IMR-90 (cell line): ENCODE results near the gene ALOX12B. TPM values are rescaled to one million over a fixed set of nuclear protein-coding genes. Genes with fewer than 3 reads are reported as not detected.

Source experiments
- ATAC-seq: fragments of 200-7000 bp; cut with Tn5 transposase; 2 replicates; pipeline ENCODE4 v1.9.1; 2020; ENCODE audit warnings: low read depth, mild to moderate bottlenecking, moderate library complexity
- BruUV-seq: library from RNA; stranded (reverse); fragments of 400-500 nt; replicated peaks from 2 replicates; lab custom pipeline; 2021; lab: Mats Ljungman, UMichigan
- CTCF ChIA-PET: fragments of 300-600 bp; formaldehyde crosslinking; extraction: SDS; loops from one replicate; lab custom pipeline; 2021; ENCODE audit warnings: antibody characterized with exemption; lab: Yijun Ruan, JAX
- POLR2A ChIA-PET: fragments of 300-600 bp; sonication (Branson Sonifier 250); formaldehyde crosslinking; loops from one replicate; lab custom pipeline; 2022; ENCODE audit warnings: antibody characterized with exemption; ENCODE audit not compliant: unreplicated experiment; lab: Charles Lee
- DNase-seq: peaks from one replicate; pipeline ENCODE4 v3.0.0; 2013
- H2AFZ ChIP-seq: replicated peaks from 2 replicates; pipeline ENCODE3; 2013; ENCODE audit warnings: low read length, mild to moderate bottlenecking; ENCODE audit not compliant: poor library complexity
- H2AK5ac ChIP-seq: 2 replicates; pipeline ENCODE4 v1.6.1; 2013; ENCODE audit warnings: low read depth, low read length, inconsistent platforms
- H2AK9ac ChIP-seq: replicated peaks from 2 replicates; pipeline ENCODE3; 2013; ENCODE audit warnings: mild to moderate bottlenecking, low read depth, low read length, moderate library complexity; ENCODE audit not compliant: poor library complexity
- H2BK120ac ChIP-seq: 2 replicates; pipeline ENCODE4 v1.6.1; 2013; ENCODE audit warnings: low read depth, low read length, inconsistent platforms
- H2BK15ac ChIP-seq: 3 replicates; pipeline ENCODE4 v1.6.1; 2013; ENCODE audit warnings: low read depth, low read length, inconsistent platforms
- H2BK20ac ChIP-seq: 2 replicates; pipeline ENCODE4 v1.6.1; 2013; ENCODE audit warnings: low read depth, mild to moderate bottlenecking, inconsistent platforms, low read length, moderate library complexity
- H2BK5ac ChIP-seq: 2 replicates; pipeline ENCODE4 v1.6.1; 2013; ENCODE audit warnings: mild to moderate bottlenecking, low read depth, low read length, inconsistent platforms; ENCODE audit not compliant: poor library complexity, severe bottlenecking
- H3K14ac ChIP-seq: replicated peaks from 2 replicates; pipeline ENCODE4 v1.6.1; 2013; ENCODE audit warnings: low read depth, low read length, inconsistent platforms
- H3K18ac ChIP-seq: 2 replicates; pipeline ENCODE4 v1.6.1; 2013; ENCODE audit warnings: low read depth, low read length, control low read depth
- H3K23ac ChIP-seq: 2 replicates; pipeline ENCODE4 v1.6.1; 2013; ENCODE audit warnings: low read depth, low read length, inconsistent platforms
- H3K27ac ChIP-seq: 2 replicates; pipeline ENCODE4 v1.5.1; 2013; ENCODE audit warnings: mild to moderate bottlenecking, control low read depth, low read length; ENCODE audit not compliant: insufficient read depth
- H3K27me3 ChIP-seq: 2 replicates; pipeline ENCODE4 v1.6.1; 2013; ENCODE audit warnings: low read length; ENCODE audit not compliant: control insufficient read depth, insufficient read depth
- H3K36me3 ChIP-seq: 2 replicates; pipeline ENCODE4 v1.6.1; 2013; ENCODE audit warnings: low read length, mixed read lengths; ENCODE audit not compliant: control insufficient read depth, insufficient read depth
- H3K4ac ChIP-seq: 2 replicates; pipeline ENCODE4 v1.6.1; 2013; ENCODE audit warnings: low read depth, low read length, inconsistent platforms
- H3K4me1 ChIP-seq: 2 replicates; pipeline ENCODE4 v1.6.1; 2013; ENCODE audit warnings: low read length, mixed read lengths; ENCODE audit not compliant: control insufficient read depth, insufficient read depth
- H3K4me2 ChIP-seq: 2 replicates; pipeline ENCODE4 v1.6.1; 2013; ENCODE audit warnings: low read depth, mild to moderate bottlenecking, control low read depth, low read length, moderate library complexity
- H3K4me3 ChIP-seq: 2 replicates; pipeline ENCODE4 v1.5.1; 2013; ENCODE audit warnings: low read depth, mild to moderate bottlenecking, control low read depth, low read length, moderate library complexity; ENCODE audit not compliant: insufficient read depth
- H3K56ac ChIP-seq: 2 replicates; pipeline ENCODE4 v1.6.1; 2013; ENCODE audit warnings: low read length, inconsistent platforms; ENCODE audit not compliant: insufficient read depth; ENCODE audit errors: extremely low read depth
- H3K79me1 ChIP-seq, 2 experiments: 2 replicates each; pipeline ENCODE4 v1.6.1; 2013; ENCODE audit warnings: low read length in 2 of 2, inconsistent platforms in 1 of 2, low read depth in 1 of 2
- H3K9ac ChIP-seq: 2 replicates; pipeline ENCODE4 v1.6.1; 2013; ENCODE audit warnings: low read depth, low read length, control low read depth
- H3K9me1 ChIP-seq: 2 replicates; pipeline ENCODE4 v1.6.1; 2013; ENCODE audit warnings: low read length, inconsistent platforms; ENCODE audit not compliant: insufficient read depth
- H3K9me3 ChIP-seq: 2 replicates; pipeline ENCODE4 v1.6.1; 2013; ENCODE audit warnings: low read length; ENCODE audit not compliant: control insufficient read depth, insufficient read depth
- H4K20me1 ChIP-seq: 2 replicates; pipeline ENCODE4 v1.6.1; 2013; ENCODE audit warnings: low read length, inconsistent platforms; ENCODE audit not compliant: insufficient read depth
- H4K5ac ChIP-seq: 2 replicates; pipeline ENCODE4 v1.6.1; 2013; ENCODE audit warnings: mild to moderate bottlenecking, low read depth, low read length, control low read depth
- H4K8ac ChIP-seq, 2 experiments: 2 replicates each; pipeline ENCODE4 v1.6.1; 2013; ENCODE audit warnings: low read depth in 2 of 2, low read length in 2 of 2, control low read depth in 1 of 2, inconsistent platforms in 1 of 2
- H4K91ac ChIP-seq: 2 replicates; pipeline ENCODE4 v1.6.1; 2013; ENCODE audit warnings: low read depth, low read length, inconsistent platforms; ENCODE audit not compliant: insufficient read depth
- BHLHE40 ChIP-seq: fragments of 150-350 bp; IDR thresholded peaks from 2 replicates; pipeline ENCODE4 v1.6.1; 2016; ENCODE audit warnings: mild to moderate bottlenecking, low read depth, low read length
- FOS ChIP-seq: fragments of 150-350 bp; IDR thresholded peaks from 2 replicates; pipeline ENCODE4 v1.6.1; 2016; ENCODE audit warnings: low read depth, low read length
- WGBS, 2 experiments: methylation state at CpG; one replicate each; pipeline versions ENCODE4 v1.1.5 to v1.1.7; 2013; ENCODE audit warnings: missing lambda C conversion rate in 2 of 2; ENCODE audit not compliant: insufficient read length in 1 of 2; ENCODE audit errors: extremely low coverage in 2 of 2; 5-methylcytosine and 5-hydroxymethylcytosine counted together
- dilution Hi-C: fragments of 300-500 bp; cut with HindIII; formaldehyde crosslinking; loops from one replicate; pipeline ENCODE4 v1.14.3; 2018; ENCODE audit warnings: low sequenced_read_pairs; ENCODE audit not compliant: unreplicated experiment
- in situ Hi-C: fragments of 300-500 bp; cut with MboI; formaldehyde crosslinking; loops from 3 replicates; pipeline ENCODE4 v1.14.3; 2019; ENCODE audit warnings: low sequenced_read_pairs, inconsistent platforms, mixed read lengths
- intact Hi-C: fragments of 100-400 bp; cut with micrococcal nuclease; formaldehyde crosslinking; loops from 2 replicates; pipeline ENCODE4 v1.10.0; 2022
- polyA plus RNA-seq, 3 experiments: library from polyadenylated mRNA; depleted of rRNA; stranded (reverse); fragments of >200 nt; gene quantifications; 2 replicates each; pipeline ENCODE4 v1.2.3, GENCODE V29; 2012; ENCODE audit warnings: low replicate concordance in 1 of 3
- total RNA-seq: library from RNA; depleted of rRNA; stranded (reverse); fragments of >200 nt; gene quantifications from 2 replicates; pipeline ENCODE4 v1.2.3, GENCODE V29; 2012
- TF ChIP-seq, protein P1 (sequence below): fragments of 150-350 bp; IDR thresholded peaks from 2 replicates; pipeline ENCODE4 v1.6.1; 2016; ENCODE audit warnings: low read depth, mild to moderate bottlenecking, low read length, moderate library complexity, borderline replicate concordance
- TF ChIP-seq, protein P2 (sequence below): fragments of 150-350 bp; IDR thresholded peaks from 2 replicates; pipeline ENCODE4 v1.6.1; 2017; ENCODE audit warnings: mild to moderate bottlenecking, antibody characterized with exemption, low read length, low read depth

Gene ALOX12B
- total and polyA plus RNA-seq, 2 of the 4 experiments (the other 2 are of a cell fraction): not detected

- Histone ChIP-seq H3K56ac (no peak overlapping the region), H2AFZ (no peak overlapping the region), H4K20me1 (no peaks in the 10 kb centered on the region), H3K79me1 (no peaks in the 10 kb centered on the region), H3K36me3 (no peaks in the 10 kb centered on the region), H2AK5ac (no peak overlapping the region), H3K14ac (no peak overlapping the region), H3K4me1 (peaks cover 2% of the 10 kb centered on the region; the same call in 1 of the 2 replicates), H2AK9ac (no peak overlapping the region), H2BK5ac (no peak overlapping the region), H3K4ac (no peak overlapping the region), H3K9ac (no peak overlapping the region), H3K23ac (no peak overlapping the region), H3K4me2 (no peak overlapping the region), H4K8ac (no peak overlapping the region), H2BK120ac (no peak overlapping the region), H2BK20ac (no peak overlapping the region), H3K27ac (no peak overlapping the region), H3K9me3 (no peaks in the 10 kb centered on the region), H4K5ac (no peak overlapping the region), H3K4me3 (no peak overlapping the region), H3K9me1 (no peaks in the 10 kb centered on the region), H4K91ac (no peak overlapping the region), H3K18ac (no peak overlapping the region), H3K27me3 (peaks cover 45% of the 10 kb centered on the region), H2BK15ac (no peak overlapping the region)
- dilution Hi-C loops (loop anchor here (25.0 kb wide), 1 partner anchor 132 kb away; the partner anchor contains the start of genes CTC1 and PFAS), intact Hi-C loops (no loop called here), in situ Hi-C loops (no loop called here)
- DNase-seq (no peak), ATAC-seq (no peak)
- ChIA-PET CTCF (interaction anchor here (1.6 kb wide), 1 partner anchor 14 kb away, joined by 7 read pairs; no protein-coding TSS in a partner anchor), POLR2A (no interaction called here)
- no TSS peak for BruUV-seq
- 51% methylated on average over 8 of the region's 8 CpGs; no CpG with 5 or more reads in 1 of the 2 experiments for WGBS, 2 experiments
- TF ChIP-seq BHLHE40 (no peak), FOS (no peak)
- TF ChIP-seq, protein P1, sequence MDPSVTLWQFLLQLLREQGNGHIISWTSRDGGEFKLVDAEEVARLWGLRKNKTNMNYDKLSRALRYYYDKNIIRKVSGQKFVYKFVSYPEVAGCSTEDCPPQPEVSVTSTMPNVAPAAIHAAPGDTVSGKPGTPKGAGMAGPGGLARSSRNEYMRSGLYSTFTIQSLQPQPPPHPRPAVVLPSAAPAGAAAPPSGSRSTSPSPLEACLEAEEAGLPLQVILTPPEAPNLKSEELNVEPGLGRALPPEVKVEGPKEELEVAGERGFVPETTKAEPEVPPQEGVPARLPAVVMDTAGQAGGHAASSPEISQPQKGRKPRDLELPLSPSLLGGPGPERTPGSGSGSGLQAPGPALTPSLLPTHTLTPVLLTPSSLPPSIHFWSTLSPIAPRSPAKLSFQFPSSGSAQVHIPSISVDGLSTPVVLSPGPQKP: no peak
- TF ChIP-seq, protein P2, sequence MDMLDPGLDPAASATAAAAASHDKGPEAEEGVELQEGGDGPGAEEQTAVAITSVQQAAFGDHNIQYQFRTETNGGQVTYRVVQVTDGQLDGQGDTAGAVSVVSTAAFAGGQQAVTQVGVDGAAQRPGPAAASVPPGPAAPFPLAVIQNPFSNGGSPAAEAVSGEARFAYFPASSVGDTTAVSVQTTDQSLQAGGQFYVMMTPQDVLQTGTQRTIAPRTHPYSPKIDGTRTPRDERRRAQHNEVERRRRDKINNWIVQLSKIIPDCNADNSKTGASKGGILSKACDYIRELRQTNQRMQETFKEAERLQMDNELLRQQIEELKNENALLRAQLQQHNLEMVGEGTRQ: no peak
These were observed 17.4 kb upstream of the ALOX12B start for GRCh38 chr17:8104911-8105310.
